ENCODE measurements around the gene UGT1A4. TPM values are rescaled to one million over a fixed set of nuclear protein-coding genes. Genes with fewer than 3 reads are reported as not detected.

Gene UGT1A4
- total and polyA plus RNA-seq, 4 donors = not detected

DNA sequence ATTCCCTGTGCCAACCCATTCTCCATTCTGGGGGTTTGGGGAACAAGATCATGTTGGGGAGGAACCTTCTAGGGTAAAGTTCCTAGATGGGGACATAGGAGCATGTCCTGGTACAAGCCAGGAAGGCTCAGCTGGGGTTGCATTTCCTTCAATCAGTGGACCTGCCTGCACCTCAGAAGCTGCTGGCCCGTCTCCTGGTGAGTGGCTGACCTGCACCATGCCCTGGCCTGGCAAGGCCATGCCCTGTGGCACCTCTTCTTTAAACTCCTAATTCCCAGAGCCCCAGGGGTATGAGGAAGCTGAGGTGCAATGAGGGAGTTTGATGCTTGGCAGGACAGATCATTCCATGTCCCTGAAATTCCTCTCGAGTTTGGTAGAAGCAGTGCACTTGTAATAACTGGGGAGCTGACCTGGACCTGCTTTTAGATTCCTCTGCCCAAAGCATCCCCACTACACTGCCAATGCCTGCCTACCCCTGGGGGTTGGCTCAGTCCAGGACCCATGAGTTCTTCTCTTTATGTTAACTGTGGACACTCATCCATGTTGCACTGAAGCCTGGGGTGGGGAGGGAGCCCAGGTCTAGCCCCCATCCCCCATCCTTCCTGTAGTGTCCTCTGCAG is 84.9 kb downstream of the UGT1A4 start:
- H3K9me3 ChIP-seq (ENCODE audit: control insufficient read depth, insufficient read depth, low read length) = no peaks in the 10 kb centered on the region
- no peaks in the 10 kb centered on the region for H3K27me3 ChIP-seq (ENCODE audit: control insufficient read depth, insufficient read depth, low read length)
- DNase-seq (ENCODE audit: low read depth in 4 of 6, low spot score in 6 of 6) = no peak
- no peak overlapping the region for H3K27ac ChIP-seq (ENCODE audit: low read depth, low read length)
- WGBS (ENCODE audit: insufficient coverage) = 75% methylated on average over 2 of the region's 2 CpGs
- H3K4me1 ChIP-seq (ENCODE audit: control insufficient read depth, insufficient read depth, low read length) = no peaks in the 10 kb centered on the region
- H3K36me3 ChIP-seq (ENCODE audit: control insufficient read depth, insufficient read depth, low read length) = no peaks in the 10 kb centered on the region
- H3K4me3 ChIP-seq (ENCODE audit: low read depth, low read length) = no peak overlapping the region

DNA sequence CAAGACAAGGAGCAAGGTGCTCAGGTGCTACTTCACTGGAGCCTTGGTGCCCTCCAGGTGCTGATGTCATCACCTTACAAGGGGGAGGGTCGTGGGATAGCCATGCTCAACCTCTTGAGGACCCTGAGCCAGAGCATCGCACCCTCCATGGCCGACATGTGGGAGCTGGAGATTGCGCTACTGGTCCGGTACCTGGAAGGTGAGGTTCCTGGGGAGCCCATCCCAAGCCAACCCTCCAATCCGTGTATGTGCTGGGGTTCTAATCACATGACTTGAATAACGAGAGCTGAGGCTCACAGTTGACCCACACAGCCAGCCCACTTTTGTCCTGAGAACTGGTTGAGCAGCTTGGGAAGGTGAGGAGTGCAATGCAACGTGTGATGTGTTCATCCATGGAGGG is 85.5 kb downstream of the UGT1A4 start:
- WGBS (ENCODE audit: insufficient coverage) = 75% methylated on average over 8 of the region's 8 CpGs
- Histone ChIP-seq H3K27ac (ENCODE audit: low read depth, low read length) (no peak overlapping the region), H3K9me3 (ENCODE audit: control insufficient read depth, insufficient read depth, low read length) (no peaks in the 10 kb centered on the region), H3K4me3 (ENCODE audit: low read depth, low read length) (no peak overlapping the region), H3K27me3 (ENCODE audit: control insufficient read depth, insufficient read depth, low read length) (no peaks in the 10 kb centered on the region), H3K4me1 (ENCODE audit: control insufficient read depth, insufficient read depth, low read length) (no peaks in the 10 kb centered on the region), H3K36me3 (ENCODE audit: control insufficient read depth, insufficient read depth, low read length) (no peaks in the 10 kb centered on the region)
- no peak for DNase-seq (ENCODE audit: low read depth in 4 of 6, low spot score in 6 of 6)

DNA sequence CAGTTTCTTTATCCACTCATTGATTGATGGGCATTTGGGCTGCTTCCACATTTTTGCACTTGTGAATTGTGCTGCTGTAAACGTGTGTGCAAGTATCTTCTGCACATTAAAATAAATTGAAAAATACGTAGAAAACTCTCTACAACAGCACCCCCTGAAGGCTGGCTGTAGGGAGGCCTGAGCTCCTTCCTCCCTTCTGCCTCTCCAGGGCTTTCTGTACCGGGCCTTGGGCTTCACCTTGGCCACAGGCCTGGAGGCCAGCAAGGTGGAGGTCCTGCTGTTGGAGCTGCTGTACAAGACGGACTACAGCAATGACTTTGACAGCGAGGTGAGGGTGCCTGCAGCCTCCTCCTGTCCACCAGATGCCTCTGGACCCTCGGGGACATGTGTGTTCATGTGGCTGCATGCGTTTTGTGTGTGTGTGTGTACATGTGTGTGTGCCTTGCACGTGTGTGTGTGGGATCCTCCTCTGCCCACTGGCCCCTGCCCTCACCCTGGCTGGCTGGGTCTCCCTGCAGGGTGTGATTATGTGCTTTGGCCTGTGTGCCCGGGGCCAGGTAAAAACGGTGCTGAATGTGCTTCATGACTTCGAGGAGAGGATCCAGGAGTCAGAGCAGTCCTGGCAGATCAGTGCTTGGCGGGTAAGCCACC is 88.8 kb downstream of the UGT1A4 start:
- no peaks in the 10 kb centered on the region for H3K36me3 ChIP-seq (ENCODE audit: control insufficient read depth, insufficient read depth, low read length)
- no peaks in the 10 kb centered on the region for H3K4me1 ChIP-seq (ENCODE audit: control insufficient read depth, insufficient read depth, low read length)
- H3K9me3 ChIP-seq (ENCODE audit: control insufficient read depth, insufficient read depth, low read length) = no peaks in the 10 kb centered on the region
- no peaks in the 10 kb centered on the region for H3K27me3 ChIP-seq (ENCODE audit: control insufficient read depth, insufficient read depth, low read length)
- WGBS (ENCODE audit: insufficient coverage) = 90% methylated on average over 10 of the region's 12 CpGs
- no peak overlapping the region for H3K4me3 ChIP-seq (ENCODE audit: low read depth, low read length)
- no peak overlapping the region for H3K27ac ChIP-seq (ENCODE audit: low read depth, low read length)
- DNase-seq (ENCODE audit: low read depth in 4 of 6, low spot score in 6 of 6) = no peak

DNA sequence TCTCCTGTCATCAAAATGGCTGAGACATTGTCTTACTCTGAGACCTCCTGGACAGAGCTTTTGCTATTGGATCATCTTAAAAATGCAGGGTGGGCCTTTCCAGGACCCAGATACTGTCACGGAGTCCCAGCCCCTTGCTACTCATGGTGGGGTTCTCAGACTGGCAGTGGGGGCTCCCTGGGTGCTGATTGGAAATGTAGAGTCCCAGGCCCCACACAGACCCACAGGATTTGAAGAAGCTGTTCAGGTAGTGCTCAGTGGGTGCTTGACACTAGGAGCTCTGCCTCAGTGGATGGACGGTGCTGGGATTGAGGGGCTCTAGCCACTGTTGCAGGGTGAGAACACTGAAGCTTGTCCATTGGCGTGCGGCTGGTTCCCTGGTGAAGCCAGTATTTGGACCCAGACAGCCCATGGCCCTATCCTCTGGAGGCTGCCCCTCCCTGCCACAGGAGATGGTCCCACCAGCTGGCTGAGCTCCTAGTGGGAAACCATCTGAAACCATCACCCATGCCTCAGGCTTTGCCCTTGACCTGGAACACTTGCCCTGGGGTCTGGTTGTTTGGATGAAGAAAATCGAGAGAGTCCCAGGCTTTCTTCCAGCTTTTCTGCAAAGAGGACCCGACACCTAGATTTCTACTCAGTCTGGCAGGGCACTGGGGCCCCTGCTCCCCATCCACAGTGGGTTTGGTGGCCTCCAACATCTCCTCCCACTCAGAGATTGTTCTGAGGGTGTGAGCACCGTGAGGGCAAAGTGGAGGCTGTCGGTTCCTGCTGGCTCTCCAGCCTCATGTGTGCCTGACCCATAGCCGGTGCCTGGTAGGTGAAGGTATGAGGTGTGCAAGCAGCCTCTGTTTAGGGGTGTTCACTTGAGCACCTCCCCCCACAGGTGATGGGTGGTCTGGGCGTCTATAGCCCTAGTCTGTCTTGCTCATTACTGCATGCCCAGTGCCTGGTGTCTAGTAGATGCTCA is 89.7 kb downstream of the UGT1A4 start:
- no peaks in the 10 kb centered on the region for H3K36me3 ChIP-seq (ENCODE audit: control insufficient read depth, insufficient read depth, low read length)
- H3K4me1 ChIP-seq (ENCODE audit: control insufficient read depth, insufficient read depth, low read length) = no peaks in the 10 kb centered on the region
- no peaks in the 10 kb centered on the region for H3K9me3 ChIP-seq (ENCODE audit: control insufficient read depth, insufficient read depth, low read length)
- 84% methylated on average over 10 of the region's 10 CpGs for WGBS (ENCODE audit: insufficient coverage)
- H3K27me3 ChIP-seq (ENCODE audit: control insufficient read depth, insufficient read depth, low read length) = no peaks in the 10 kb centered on the region
- no peak for DNase-seq (ENCODE audit: low read depth in 4 of 6, low spot score in 6 of 6)
- no peak overlapping the region for H3K4me3 ChIP-seq (ENCODE audit: low read depth, low read length)
- H3K27ac ChIP-seq (ENCODE audit: low read depth, low read length) = no peak overlapping the region

DNA sequence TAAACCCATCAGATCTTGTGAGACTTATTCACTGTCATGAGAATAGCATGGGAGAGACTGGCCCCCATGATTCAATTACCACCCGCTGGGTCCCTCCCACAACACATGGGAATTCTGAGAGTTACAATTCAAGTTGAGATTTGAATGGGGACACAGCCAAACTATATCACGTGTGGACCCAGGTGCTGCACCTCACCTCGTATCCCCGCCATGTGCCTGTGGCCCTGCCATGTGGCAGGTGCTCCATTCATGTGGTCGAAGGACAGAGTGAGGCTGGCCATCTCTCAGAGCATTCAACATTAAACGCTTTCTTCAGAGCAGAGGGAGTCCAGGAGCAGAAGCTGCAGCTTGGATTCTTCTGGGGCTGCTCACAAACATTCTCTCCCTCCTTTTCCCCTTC is 91.8 kb downstream of the UGT1A4 start:
- H3K4me1 ChIP-seq (ENCODE audit: control insufficient read depth, insufficient read depth, low read length) = no peaks in the 10 kb centered on the region
- no peaks in the 10 kb centered on the region for H3K36me3 ChIP-seq (ENCODE audit: control insufficient read depth, insufficient read depth, low read length)
- DNase-seq (ENCODE audit: low read depth in 4 of 6, low spot score in 6 of 6) = no peak
- WGBS (ENCODE audit: insufficient coverage) = 89% methylated on average over 6 of the region's 6 CpGs
- no peaks in the 10 kb centered on the region for H3K27me3 ChIP-seq (ENCODE audit: control insufficient read depth, insufficient read depth, low read length)
- H3K4me3 ChIP-seq (ENCODE audit: low read depth, low read length) = no peak overlapping the region
- H3K27ac ChIP-seq (ENCODE audit: low read depth, low read length) = no peak overlapping the region
- no peaks in the 10 kb centered on the region for H3K9me3 ChIP-seq (ENCODE audit: control insufficient read depth, insufficient read depth, low read length)

DNA sequence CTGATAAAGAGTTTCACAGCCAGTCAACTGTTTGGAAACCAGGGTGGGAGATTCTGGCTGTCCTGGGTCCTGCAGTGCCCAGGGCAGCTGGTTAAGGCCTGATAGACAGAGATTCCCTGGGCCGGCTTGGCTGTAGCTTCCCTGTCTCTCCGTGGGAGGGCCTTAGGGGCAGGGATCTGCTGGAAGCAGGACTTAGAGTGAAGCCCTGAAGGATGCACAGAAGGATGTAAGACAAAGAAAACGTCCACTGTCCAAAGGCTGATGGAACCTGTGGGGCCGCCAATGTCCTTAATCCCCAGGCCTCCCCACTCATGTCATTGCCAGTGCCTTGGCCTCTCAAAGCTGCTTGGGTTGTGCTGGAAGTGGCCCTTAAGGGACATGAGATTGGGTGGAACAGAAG is 92.6 kb downstream of the UGT1A4 start:
- DNase-seq (ENCODE audit: low read depth in 4 of 6, low spot score in 6 of 6) = no peak
- H3K27me3 ChIP-seq (ENCODE audit: control insufficient read depth, insufficient read depth, low read length) = no peaks in the 10 kb centered on the region
- H3K27ac ChIP-seq (ENCODE audit: low read depth, low read length) = no peak overlapping the region
- H3K4me1 ChIP-seq (ENCODE audit: control insufficient read depth, insufficient read depth, low read length) = no peaks in the 10 kb centered on the region
- H3K9me3 ChIP-seq (ENCODE audit: control insufficient read depth, insufficient read depth, low read length) = no peaks in the 10 kb centered on the region
- H3K36me3 ChIP-seq (ENCODE audit: control insufficient read depth, insufficient read depth, low read length) = no peaks in the 10 kb centered on the region
- 86% methylated on average over 4 of the region's 4 CpGs for WGBS (ENCODE audit: insufficient coverage)
- H3K4me3 ChIP-seq (ENCODE audit: low read depth, low read length) = no peak overlapping the region

DNA sequence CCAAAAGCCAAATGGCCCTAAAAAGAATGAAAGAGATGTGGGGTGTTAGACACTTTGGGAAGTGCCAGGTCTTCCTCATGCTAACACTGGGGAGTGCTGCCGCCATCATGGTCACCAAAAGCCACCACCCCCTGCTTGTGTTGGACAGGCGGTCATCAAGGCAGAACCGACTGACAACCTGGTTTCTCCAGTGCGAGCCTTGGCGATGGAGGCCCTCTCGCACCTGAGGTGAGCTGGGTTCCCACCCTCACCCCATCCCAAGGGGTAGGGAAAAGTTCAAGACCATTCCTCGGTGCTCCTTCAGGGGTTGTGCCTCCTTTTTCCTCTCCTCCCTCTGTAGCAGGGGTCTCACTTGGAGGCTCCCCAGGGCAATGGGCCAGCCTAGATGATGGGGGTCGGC is 93.2 kb downstream of the UGT1A4 start:
- Histone ChIP-seq H3K4me3 (ENCODE audit: low read depth, low read length) (no peak overlapping the region), H3K36me3 (ENCODE audit: control insufficient read depth, insufficient read depth, low read length) (no peaks in the 10 kb centered on the region), H3K27me3 (ENCODE audit: control insufficient read depth, insufficient read depth, low read length) (no peaks in the 10 kb centered on the region), H3K9me3 (ENCODE audit: control insufficient read depth, insufficient read depth, low read length) (no peaks in the 10 kb centered on the region), H3K27ac (ENCODE audit: low read depth, low read length) (no peak overlapping the region), H3K4me1 (ENCODE audit: control insufficient read depth, insufficient read depth, low read length) (peaks cover 4% of the 10 kb centered on the region)
- no peak for DNase-seq (ENCODE audit: low read depth in 4 of 6, low spot score in 6 of 6)
- 92% methylated on average over 3 of the region's 8 CpGs for WGBS (ENCODE audit: insufficient coverage)

DNA sequence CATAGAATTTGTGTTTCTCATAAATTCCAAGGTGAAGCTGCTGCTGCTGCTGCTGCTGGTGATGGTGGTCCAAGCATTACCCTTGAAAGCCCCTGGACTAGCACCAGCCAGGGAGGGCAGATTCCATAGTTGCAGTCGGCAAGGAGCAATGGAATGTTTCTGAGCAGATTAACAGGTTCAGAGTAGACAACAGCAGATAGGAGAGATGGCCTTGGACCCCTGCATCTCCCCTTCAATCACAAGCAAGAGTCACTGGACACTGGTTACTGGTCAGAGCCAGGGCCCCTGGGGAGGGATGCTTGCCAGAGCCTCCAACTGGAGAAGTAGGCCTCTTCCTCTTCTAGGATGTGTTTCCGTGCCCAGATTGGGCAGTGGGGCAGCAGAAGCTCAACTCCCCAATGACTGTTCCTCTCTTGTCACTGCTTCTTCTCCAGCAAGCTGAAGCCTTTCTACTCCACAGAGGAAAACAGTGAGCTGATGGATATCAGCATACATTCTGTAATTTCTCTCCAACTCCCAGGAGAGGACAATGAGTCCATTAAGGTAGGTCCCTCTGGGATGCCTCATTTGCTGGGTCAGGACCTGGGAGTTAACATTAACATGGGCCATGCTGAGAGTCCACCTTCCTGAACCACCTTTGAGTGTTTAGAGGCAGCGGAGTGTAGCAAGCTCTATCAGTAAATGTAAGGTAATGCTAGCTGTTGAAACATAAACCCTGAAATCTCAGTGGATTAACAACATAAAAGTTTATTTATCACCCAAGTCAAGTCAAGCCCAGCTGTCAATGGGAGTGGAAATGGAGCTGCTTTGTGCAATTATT is 94.9 kb downstream of the UGT1A4 start:
- WGBS (ENCODE audit: insufficient coverage) = 89% methylated on average over 2 of the region's 3 CpGs
- Histone ChIP-seq H3K27ac (ENCODE audit: low read depth, low read length) (no peak overlapping the region), H3K9me3 (ENCODE audit: control insufficient read depth, insufficient read depth, low read length) (no peaks in the 10 kb centered on the region), H3K4me1 (ENCODE audit: control insufficient read depth, insufficient read depth, low read length) (peaks cover 5% of the 10 kb centered on the region), H3K27me3 (ENCODE audit: control insufficient read depth, insufficient read depth, low read length) (no peaks in the 10 kb centered on the region), H3K36me3 (ENCODE audit: control insufficient read depth, insufficient read depth, low read length) (no peaks in the 10 kb centered on the region), H3K4me3 (ENCODE audit: low read depth, low read length) (no peak overlapping the region)
- DNase-seq (ENCODE audit: low read depth in 4 of 6, low spot score in 6 of 6) = no peak

Measured in spinal cord (tissue), 10 donors.